A549 (cell line): ENCODE measurements around the gene PCARE. TPM values are rescaled to one million over a fixed set of nuclear protein-coding genes. Genes with fewer than 3 reads are reported as not detected.

Source experiments
- ATAC-seq, 2 experiments: fragments of 200-7000 bp in 1 of 2; fragments of >200 bp in 1 of 2; cut with Nextera tagmentation in 1 of 2; cut with Tn5 transposase in 1 of 2; 3 replicates each; pipeline versions ENCODE4 v1.8.0 to v1.9.1; 2018 to 2020; ENCODE audit warnings: mild to moderate bottlenecking in 1 of 2, moderate library complexity in 1 of 2
- CTCF ChIA-PET: fragments of 300-600 bp; sonication (Branson Sonifier 250); formaldehyde crosslinking; extraction: SDS; loops from one replicate; lab custom pipeline; 2021; ENCODE audit warnings: antibody characterized with exemption, inconsistent platforms; lab: Yijun Ruan, JAX
- POLR2A ChIA-PET: fragments of 350-600 bp; formaldehyde crosslinking; extraction: SDS; loops from one replicate; lab custom pipeline; 2021; ENCODE audit warnings: antibody characterized with exemption, inconsistent platforms; lab: Yijun Ruan, JAX
- DNase-seq, 2 experiments: peaks; one replicate each; pipeline versions ENCODE4 v3.0.0 to v3.0.0-alpha.2; 2011 to 2016; ENCODE audit warnings: low read depth in 1 of 2, low spot score in 1 of 2
- FAIRE-seq: peaks from 2 replicates; lab custom pipeline; 2011; peaks lifted over from hg19 to GRCh38; lab: Jason Lieb, UNC
- H3K27ac ChIP-seq, 2 experiments: fragments of >200 bp; sonication (Bioruptor Twin); formaldehyde crosslinking; 3 replicates each; pipeline ENCODE4 v1.5.1; 2016 to 2017
- H3K4me1 ChIP-seq: fragments of >200 bp; sonication (Bioruptor Twin); formaldehyde crosslinking; 3 replicates; pipeline ENCODE4 v1.6.1; 2016
- H3K4me2 ChIP-seq: fragments of >200 bp; sonication (Bioruptor Twin); formaldehyde crosslinking; 3 replicates; pipeline ENCODE4 v1.6.1; 2016
- H3K4me3 ChIP-seq: fragments of >200 bp; sonication (Bioruptor Twin); formaldehyde crosslinking; 3 replicates; pipeline ENCODE4 v1.5.1; 2016
- H3K9me3 ChIP-seq: fragments of >200 bp; sonication (Bioruptor Twin); formaldehyde crosslinking; 3 replicates; pipeline ENCODE4 v1.6.1; 2016
- CBX8 ChIP-seq: fragments of 200-600 bp; sonication (generic); IDR thresholded peaks from 2 replicates; pipeline ENCODE4 v1.6.1; 2016
- CHD2 ChIP-seq: fragments of 150-350 bp; IDR thresholded peaks from 2 replicates; pipeline ENCODE4 v1.6.1; 2014; ENCODE audit warnings: low read length; ENCODE audit not compliant: partially characterized antibody
- CHD4 ChIP-seq: fragments of 200-600 bp; sonication (generic); IDR thresholded peaks from 2 replicates; pipeline ENCODE4 v1.6.1; 2016; ENCODE audit warnings: antibody characterized with exemption, mild to moderate bottlenecking, borderline replicate concordance
- CTCF ChIP-seq: fragments of >200 bp; sonication (Bioruptor Twin); formaldehyde crosslinking; IDR thresholded peaks from 3 replicates; pipeline ENCODE4 v1.5.1; 2016
- E2F6 ChIP-seq: IDR thresholded peaks from 2 replicates; pipeline ENCODE4 v1.6.1; 2012; ENCODE audit warnings: low read depth, borderline replicate concordance
- ELK1 ChIP-seq: fragments of 150-350 bp; IDR thresholded peaks from 2 replicates; pipeline ENCODE4 v1.6.1; 2014; ENCODE audit warnings: low read depth, mild to moderate bottlenecking, low read length
- EP300 ChIP-seq, 2 experiments: fragments of >200 bp; sonication (Bioruptor Twin); formaldehyde crosslinking; IDR thresholded peaks; 2 replicates in 1 of 2; 3 replicates in 1 of 2; pipeline ENCODE4 v1.6.1; 2016 to 2017
- HMGXB4 ChIP-seq: fragments of 250-450 bp; sonication (Bioruptor Pico); IDR thresholded peaks from 2 replicates; pipeline ENCODE4 v1.5.0; 2021; ENCODE audit warnings: mild to moderate bottlenecking, moderate library complexity, borderline replicate concordance
- HOXB13 ChIP-seq: fragments of 250-450 bp; sonication (Bioruptor Pico); IDR thresholded peaks from 2 replicates; pipeline ENCODE4 v1.5.0; 2020; ENCODE audit warnings: low read depth, mild to moderate bottlenecking, moderate library complexity
- KDM1A ChIP-seq: fragments of 200-600 bp; sonication (generic); IDR thresholded peaks from 2 replicates; pipeline ENCODE4 v1.6.1; 2016; ENCODE audit warnings: low read depth, mild to moderate bottlenecking
- KDM5A ChIP-seq: fragments of 200-600 bp; sonication (generic); IDR thresholded peaks from 2 replicates; pipeline ENCODE4 v1.6.1; 2016; ENCODE audit warnings: antibody characterized with exemption, mild to moderate bottlenecking
- NFE2L2 ChIP-seq: fragments of 150-350 bp; conservative IDR thresholded peaks from 2 replicates; pipeline ENCODE4 v1.6.1; 2014; ENCODE audit warnings: low read length
- PBX3 ChIP-seq: IDR thresholded peaks from 2 replicates; pipeline ENCODE4 v1.6.1; 2012
- POLR2AphosphoS2 ChIP-seq: conservative IDR thresholded peaks from 2 replicates; pipeline ENCODE4 v1.6.1; 2012; ENCODE audit warnings: low read length, improper control_type of control experiment, inconsistent platforms
- RNF2 ChIP-seq: fragments of 200-600 bp; sonication (generic); IDR thresholded peaks from 2 replicates; pipeline ENCODE4 v1.6.1; 2016; ENCODE audit warnings: low read depth, mild to moderate bottlenecking, antibody characterized with exemption, moderate library complexity, borderline replicate concordance
- SREBF2 ChIP-seq: fragments of 450-650 bp; IDR thresholded peaks from 2 replicates; pipeline ENCODE4 v1.6.1; 2014; ENCODE audit warnings: mild to moderate bottlenecking, moderate library complexity
- ZSCAN20 ChIP-seq: fragments of 250-450 bp; sonication (Bioruptor Pico); IDR thresholded peaks from 2 replicates; pipeline ENCODE4 v1.8.0; 2022; ENCODE audit warnings: mild to moderate bottlenecking, moderate library complexity
- WGBS: methylation state at CpG from one replicate; pipeline ENCODE4 v1.1.6; 2017; ENCODE audit errors: missing lambda C conversion rate; 5-methylcytosine and 5-hydroxymethylcytosine counted together
- polyA plus RNA-seq, 4 experiments: library from polyadenylated mRNA; depleted of rRNA in 3 of 4; stranded (reverse); fragments of >200 nt; fragmentation: RNase III in 1 of 4; extraction: RNeasy Plus Mini Kit Qiagen cat#74134 plus additional on column Dnase treatment in 1 of 4; gene quantifications; 2 replicates in 3 of 4; 3 replicates in 1 of 4; pipeline ENCODE4 v1.2.3, GENCODE V29; 2011 to 2017
- TF ChIP-seq, protein P1 (sequence below): IDR thresholded peaks from 2 replicates; pipeline ENCODE4 v1.6.1; 2012
- TF ChIP-seq, protein P2 (sequence below): fragments of >200 bp; sonication (Bioruptor Twin); formaldehyde crosslinking; IDR thresholded peaks from 3 replicates; pipeline ENCODE4 v1.6.1; 2016

The PCARE gene
- polyA plus RNA-seq, 2 of the 4 experiments (the other 2 are of a cell fraction) = not detected

- no peaks in the 10 kb centered on the region for H3K9me3 ChIP-seq
- no peak overlapping the region for H3K4me2 ChIP-seq
- TF ChIP-seq, protein P1, sequence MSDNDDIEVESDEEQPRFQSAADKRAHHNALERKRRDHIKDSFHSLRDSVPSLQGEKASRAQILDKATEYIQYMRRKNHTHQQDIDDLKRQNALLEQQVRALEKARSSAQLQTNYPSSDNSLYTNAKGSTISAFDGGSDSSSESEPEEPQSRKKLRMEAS = no peak
- TF ChIP-seq HMGXB4 = no peak
- TF ChIP-seq SREBF2 = no peak
- TF ChIP-seq CHD2 = no peak
- TF ChIP-seq RNF2 = no peak
- no peak for TF ChIP-seq CTCF
- TF ChIP-seq POLR2AphosphoS2 = no peak
- no peak for TF ChIP-seq PBX3
- TF ChIP-seq ELK1 = no peak
- TF ChIP-seq HOXB13 (CRISPR knock-in tag) = no peak
- no peak for TF ChIP-seq CBX8
- no peak for TF ChIP-seq CHD4
- TF ChIP-seq ZSCAN20 (CRISPR knock-in tag) = no peak
- no peak for TF ChIP-seq EP300 (IDR thresholded peaks at IDR 0.05)
- TF ChIP-seq NFE2L2 = no peak
- TF ChIP-seq E2F6 = no peak
- no peak for TF ChIP-seq KDM1A
- TF ChIP-seq, protein P2, sequence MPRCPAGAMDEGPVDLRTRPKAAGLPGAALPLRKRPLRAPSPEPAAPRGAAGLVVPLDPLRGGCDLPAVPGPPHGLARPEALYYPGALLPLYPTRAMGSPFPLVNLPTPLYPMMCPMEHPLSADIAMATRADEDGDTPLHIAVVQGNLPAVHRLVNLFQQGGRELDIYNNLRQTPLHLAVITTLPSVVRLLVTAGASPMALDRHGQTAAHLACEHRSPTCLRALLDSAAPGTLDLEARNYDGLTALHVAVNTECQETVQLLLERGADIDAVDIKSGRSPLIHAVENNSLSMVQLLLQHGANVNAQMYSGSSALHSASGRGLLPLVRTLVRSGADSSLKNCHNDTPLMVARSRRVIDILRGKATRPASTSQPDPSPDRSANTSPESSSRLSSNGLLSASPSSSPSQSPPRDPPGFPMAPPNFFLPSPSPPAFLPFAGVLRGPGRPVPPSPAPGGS = no peak
- TF ChIP-seq KDM5A = no peak
- TF ChIP-seq, all 56 proteins: peak for 0
- ChIA-PET CTCF (interaction anchor here (0.6 to 2.5 kb wide), 5 partner anchors 10 to 1011 kb away, joined by 3 to 7 read pairs (median 4); no protein-coding TSS in a partner anchor), POLR2A (no interaction called here)
- ATAC-seq (no peak), FAIRE-seq (no peak), DNase-seq (no peak)
- WGBS = 88% methylated on average over 17 of the region's 17 CpGs
- no peak overlapping the region for H3K27ac ChIP-seq
- H3K4me1 ChIP-seq = no peaks in the 10 kb centered on the region
- no peak overlapping the region for H3K4me3 ChIP-seq
Measured at GRCh38 chr2:29015701-29016470, 58.4 kb downstream of the PCARE start.
